WI38 (cell line): ENCODE measurements around the gene PDLIM7.

Source experiments
- H3K4me3 ChIP-seq: 2 replicates; pipeline ENCODE4 v1.5.1; 2011; ENCODE audit warnings: low read depth, mild to moderate bottlenecking, control low read depth, low read length
- TF ChIP-seq, protein P1 (sequence below): IDR thresholded peaks from 2 replicates; pipeline ENCODE4 v1.5.1; 2012; ENCODE audit warnings: low read depth, mild to moderate bottlenecking, control low read depth, low read length

The PDLIM7 gene

DNA sequence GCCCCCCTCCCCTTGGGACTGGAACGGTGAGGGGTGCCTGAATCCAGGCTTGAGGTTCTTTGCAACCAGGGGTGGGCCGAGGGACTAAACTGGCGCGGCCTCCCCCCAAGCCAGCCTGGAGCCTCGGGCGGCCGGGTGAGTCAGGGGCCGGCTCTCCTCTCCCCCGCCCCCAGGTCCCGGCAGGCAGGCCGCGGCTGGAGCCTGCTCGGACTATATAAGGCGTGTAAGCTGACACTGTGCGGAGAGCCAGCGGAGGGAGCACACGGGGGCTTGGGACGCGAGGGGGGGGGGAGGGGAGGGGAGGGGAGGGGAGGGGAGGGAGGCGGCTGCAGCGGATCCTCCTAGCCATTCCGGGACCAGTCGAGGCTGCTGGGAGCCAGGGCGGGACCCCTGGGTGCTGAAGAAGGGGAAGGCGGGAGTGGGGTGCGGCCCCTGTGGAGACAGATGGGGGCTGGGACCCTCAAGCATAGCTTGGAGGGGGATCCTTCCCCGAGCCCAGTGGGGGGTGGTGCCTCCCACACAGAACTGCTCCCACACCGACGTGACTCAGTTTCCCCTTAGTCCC lies 595 bp downstream of the PDLIM7 start:
- peak overlapping the region; percentile 88 for H3K4me3 ChIP-seq
- TF ChIP-seq, protein P1, sequence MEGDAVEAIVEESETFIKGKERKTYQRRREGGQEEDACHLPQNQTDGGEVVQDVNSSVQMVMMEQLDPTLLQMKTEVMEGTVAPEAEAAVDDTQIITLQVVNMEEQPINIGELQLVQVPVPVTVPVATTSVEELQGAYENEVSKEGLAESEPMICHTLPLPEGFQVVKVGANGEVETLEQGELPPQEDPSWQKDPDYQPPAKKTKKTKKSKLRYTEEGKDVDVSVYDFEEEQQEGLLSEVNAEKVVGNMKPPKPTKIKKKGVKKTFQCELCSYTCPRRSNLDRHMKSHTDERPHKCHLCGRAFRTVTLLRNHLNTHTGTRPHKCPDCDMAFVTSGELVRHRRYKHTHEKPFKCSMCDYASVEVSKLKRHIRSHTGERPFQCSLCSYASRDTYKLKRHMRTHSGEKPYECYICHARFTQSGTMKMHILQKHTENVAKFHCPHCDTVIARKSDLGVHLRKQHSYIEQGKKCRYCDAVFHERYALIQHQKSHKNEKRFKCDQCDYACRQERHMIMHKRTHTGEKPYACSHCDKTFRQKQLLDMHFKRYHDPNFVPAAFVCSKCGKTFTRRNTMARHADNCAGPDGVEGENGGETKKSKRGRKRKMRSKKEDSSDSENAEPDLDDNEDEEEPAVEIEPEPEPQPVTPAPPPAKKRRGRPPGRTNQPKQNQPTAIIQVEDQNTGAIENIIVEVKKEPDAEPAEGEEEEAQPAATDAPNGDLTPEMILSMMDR = no peak

DNA sequence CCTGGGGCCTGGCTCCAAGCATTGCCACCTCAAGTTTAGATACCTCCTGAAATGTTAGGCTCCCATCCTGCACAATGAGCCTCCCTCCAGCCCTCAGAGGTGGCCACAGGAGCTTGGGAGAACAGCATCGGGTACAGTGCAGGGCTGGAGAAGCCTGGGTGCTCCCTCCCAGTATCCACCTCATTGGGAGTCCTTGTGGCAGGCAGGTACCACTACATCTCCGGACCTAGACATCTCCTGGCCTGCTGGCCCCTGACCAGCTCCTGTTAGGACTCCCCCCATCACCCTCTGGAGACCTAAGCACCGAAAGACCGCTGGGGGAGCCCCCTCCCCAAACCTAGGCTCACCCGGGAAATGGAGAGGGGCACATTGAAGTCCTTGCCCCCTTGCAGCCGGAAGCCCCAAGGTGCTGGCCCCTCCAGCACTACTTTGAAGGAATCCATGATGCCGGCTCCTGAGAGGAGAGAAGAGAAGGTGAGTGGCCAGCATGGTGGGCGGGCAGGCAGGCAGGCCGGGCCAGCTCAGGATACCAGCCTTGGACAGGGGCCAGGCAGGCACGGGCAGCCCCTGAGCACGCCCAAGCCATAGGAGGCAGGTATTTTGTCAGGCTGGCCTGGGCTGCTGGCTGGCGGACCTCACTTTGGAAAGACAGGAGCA lies 1.2 kb downstream of the PDLIM7 start:
- H3K4me3 ChIP-seq = peak overlapping the region; percentile 88

DNA sequence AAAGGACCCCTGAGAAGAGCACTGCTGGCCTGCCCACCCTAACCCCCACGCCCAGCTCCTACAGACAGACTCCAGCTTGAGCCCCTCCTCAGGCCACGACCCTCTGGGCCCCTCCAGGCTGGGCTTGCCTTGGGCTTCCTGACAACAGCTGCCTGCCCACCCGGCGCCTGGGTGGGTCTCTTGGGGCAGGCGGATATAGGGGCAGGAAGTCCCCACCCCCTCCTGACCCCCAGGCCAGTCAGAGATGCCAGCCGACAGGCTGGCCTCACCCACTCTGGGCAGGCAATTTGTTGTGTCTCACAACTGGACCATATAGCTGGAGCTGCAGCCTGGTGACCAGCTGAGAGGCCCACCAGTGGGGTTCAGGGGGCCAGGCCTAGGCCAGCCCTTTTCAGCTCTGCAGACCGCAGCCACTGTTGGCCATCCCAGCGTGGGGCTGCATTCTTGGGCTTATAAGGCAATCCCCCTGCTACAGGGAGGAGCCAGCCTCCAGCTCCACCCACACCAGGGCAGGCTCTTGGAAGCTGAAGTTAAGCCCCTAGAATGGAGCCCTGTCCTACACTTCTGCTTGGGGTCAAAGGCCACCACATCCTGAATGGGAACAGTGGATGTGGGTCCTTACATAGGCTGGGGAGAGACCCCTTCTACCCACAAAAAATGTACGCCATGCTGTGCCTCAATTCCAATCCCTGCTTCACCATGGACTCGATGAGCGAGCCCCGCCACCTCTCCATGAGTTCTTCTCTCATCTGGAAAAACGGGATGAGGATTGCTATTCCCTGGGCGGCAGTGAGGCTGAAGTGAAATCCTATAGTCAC lies 2.0 kb downstream of the PDLIM7 start:
- peak overlapping the region; percentile 88 for H3K4me3 ChIP-seq
- TF ChIP-seq, protein P1 = no peak

More for the DNA sequence above, 1.2 kb downstream of the PDLIM7 start:
- TF ChIP-seq, protein P1 = peak; percentile 42

DNA sequence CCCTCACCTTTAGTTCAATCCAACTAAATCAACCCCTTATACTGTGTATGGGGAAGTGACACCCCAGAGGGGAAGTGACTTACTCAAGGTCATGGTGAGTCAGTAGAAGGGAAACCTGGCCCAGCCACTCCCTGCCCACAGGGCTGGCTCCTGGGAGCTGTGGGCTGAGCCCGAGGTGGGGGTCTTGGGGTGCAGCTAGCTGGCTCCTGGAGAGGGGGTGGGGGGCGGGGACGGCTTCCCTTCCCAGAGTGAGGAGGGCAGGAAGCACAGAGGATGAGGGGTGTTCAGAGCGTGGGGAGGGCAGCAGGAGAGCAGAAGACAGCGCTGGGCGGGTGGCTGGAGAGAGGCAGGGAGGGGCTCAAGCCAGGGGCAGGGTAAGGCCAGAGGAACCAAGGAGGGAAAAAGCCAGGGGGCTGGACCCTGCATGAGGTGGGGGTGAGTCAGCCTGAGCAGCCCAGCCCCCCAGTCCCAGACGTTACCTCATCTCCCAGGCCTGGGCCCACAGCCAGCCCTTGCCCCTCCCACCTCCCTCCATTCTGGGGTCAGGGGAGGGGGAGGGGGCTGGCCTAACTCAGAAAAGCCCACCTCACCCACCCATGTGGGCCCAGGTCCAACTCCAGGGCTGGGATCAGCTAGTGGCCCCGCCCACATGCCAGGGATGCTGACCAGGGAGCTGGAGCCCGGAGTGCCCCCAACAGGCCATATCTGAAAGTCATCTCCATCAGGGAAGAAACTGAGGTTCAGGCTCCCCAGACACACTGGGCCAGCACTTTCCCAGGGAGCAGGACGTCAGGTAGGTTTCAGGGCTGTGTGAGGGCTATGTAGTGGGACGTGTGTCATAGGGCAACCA lies 2.8 kb downstream of the PDLIM7 start:
- TF ChIP-seq, protein P1 = peak; percentile 45; the same call in 1 of the 2 replicates
- peak overlapping the region; percentile 88 for H3K4me3 ChIP-seq

DNA sequence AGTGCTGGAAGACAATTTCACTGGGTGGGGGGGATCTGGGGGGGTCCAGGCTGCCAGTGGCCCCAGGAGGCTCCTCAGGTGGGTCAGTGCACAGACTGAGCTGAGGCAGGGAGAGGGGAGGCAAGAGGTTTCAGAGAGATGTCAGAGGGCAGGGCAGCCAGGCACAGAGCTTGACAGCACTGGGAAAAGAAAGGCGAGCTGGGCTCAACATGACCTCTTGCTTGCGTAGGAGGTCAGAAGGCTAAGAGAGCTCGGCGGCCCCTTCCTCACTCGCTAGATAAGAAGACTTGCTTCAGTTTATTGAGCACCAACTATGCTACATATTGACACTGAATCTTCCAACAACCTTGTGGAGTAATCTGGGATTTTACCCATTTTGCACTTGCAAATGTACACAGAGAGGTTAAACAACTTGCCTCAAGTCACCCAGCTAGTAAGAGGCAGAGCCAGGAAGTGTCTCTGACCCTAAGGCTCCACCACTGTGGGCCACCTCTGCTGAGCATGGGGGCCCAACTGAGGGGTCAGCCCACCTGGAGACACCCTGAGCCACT lies 3.5 kb downstream of the PDLIM7 start:
- H3K4me3 ChIP-seq = peak overlapping the region; percentile 39
- TF ChIP-seq, protein P1 = no peak

DNA sequence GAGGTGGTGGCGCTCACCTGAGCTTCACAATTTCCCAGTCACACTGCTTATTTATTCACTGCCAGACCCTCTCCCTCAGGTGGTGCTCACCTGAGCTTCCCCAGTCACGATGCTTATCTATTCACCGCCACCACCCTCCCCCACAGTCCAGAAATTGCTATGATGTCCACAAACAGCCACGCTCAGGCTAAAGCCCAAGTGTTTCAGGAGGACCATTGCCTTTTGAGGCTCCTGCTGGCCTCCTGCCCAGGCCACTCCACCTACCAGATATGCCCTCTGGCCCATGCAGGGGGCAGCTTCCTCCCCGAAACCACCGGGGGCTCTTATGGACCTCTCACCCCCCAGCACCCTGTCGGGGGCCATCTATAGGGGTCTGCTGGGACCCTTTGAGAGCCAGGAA lies 4.6 kb downstream of the PDLIM7 start:
- no peak overlapping the region for H3K4me3 ChIP-seq
- TF ChIP-seq, protein P1 = no peak
